COR-L47 (cell line): ENCODE data around the gene SERINC2.
"Not testable (repeated sequence)": the region's sequence is repeated elsewhere in the genome, so short reads cannot be mapped to it uniquely, and the experiment has no call there.

Experiments used
- DNase-seq: peaks from one replicate; lab custom pipeline; 2025; lab: John Stamatoyannopoulos, UW

The SERINC2 gene

GRCh38 chr1:31383967-31384366, 29.0 kb upstream of the SERINC2 start:
- DNase-seq: no peak

GRCh38 chr1:31386576-31387243, 26.3 kb upstream of the SERINC2 start:
- DNase-seq: not testable (repeated sequence)

- no peak for DNase-seq
These were observed 25.4 kb upstream of the SERINC2 start for GRCh38 chr1:31387612-31388011.

GRCh38 chr1:31389616-31390015, 23.4 kb upstream of the SERINC2 start:
- no peak for DNase-seq

GRCh38 chr1:31390071-31390470, 22.9 kb upstream of the SERINC2 start:
- no peak for DNase-seq

GRCh38 chr1:31393463-31393862, 19.6 kb upstream of the SERINC2 start:
- DNase-seq: no peak

- peak; percentile 80 for DNase-seq
These were observed 18.3 kb upstream of the SERINC2 start for GRCh38 chr1:31394584-31395193.

- DNase-seq: no peak
These were observed 16.2 kb upstream of the SERINC2 start for GRCh38 chr1:31396633-31397351.

- no peak for DNase-seq
These were observed 15.5 kb upstream of the SERINC2 start for GRCh38 chr1:31397360-31398095.

GRCh38 chr1:31398246-31398645, 14.8 kb upstream of the SERINC2 start:
- DNase-seq: no peak

- DNase-seq: no peak
These were observed 13.0 kb upstream of the SERINC2 start for GRCh38 chr1:31399976-31400375.

GRCh38 chr1:31400393-31400792, 12.6 kb upstream of the SERINC2 start:
- no peak for DNase-seq

- DNase-seq: no peak
These were observed 11.8 kb upstream of the SERINC2 start for GRCh38 chr1:31401241-31401640.

- DNase-seq: no peak
These were observed 7.3 kb upstream of the SERINC2 start for GRCh38 chr1:31405578-31406245.

- DNase-seq: no peak
These were observed 5.9 kb upstream of the SERINC2 start for GRCh38 chr1:31407029-31407626.

GRCh38 chr1:31408788-31409318, 4.2 kb upstream of the SERINC2 start:
- no peak for DNase-seq

GRCh38 chr1:31409946-31410858, 2.8 kb upstream of the SERINC2 start:
- no peak for DNase-seq

GRCh38 chr1:31410871-31411270, 2.1 kb upstream of the SERINC2 start:
- DNase-seq: no peak

GRCh38 chr1:31412205-31412604, 808 bp upstream of the SERINC2 start:
- DNase-seq: no peak

GRCh38 chr1:31413405-31414001, 490 bp downstream of the SERINC2 start:
- peak; percentile 11 for DNase-seq
